Breast epithelium (tissue), 4 donors: Measurements from ENCODE around the gene ID1. TPM values are rescaled to one million over a fixed set of nuclear protein-coding genes. Genes with fewer than 3 reads are reported as not detected.

Experiments
- DNase-seq, 2 donors: peaks; one replicate each; pipeline ENCODE4 v3.0.0-alpha.2; 2019; ENCODE audit warnings: low spot score in 2 of 2
- H3K27ac ChIP-seq, 2 donors: fragments of 200-600 bp; sonication (generic) in 1 of 2; one replicate each; pipeline ENCODE4 v1.5.1; 2016 to 2019; ENCODE audit warnings: mild to moderate bottlenecking in 1 of 2
- H3K27me3 ChIP-seq, 2 donors: fragments of 200-600 bp; sonication (generic) in 1 of 2; one replicate each; pipeline versions ENCODE4 v1.5.1 to v1.6.0; 2017 to 2019; ENCODE audit warnings: control low read depth in 1 of 2, mild to moderate bottlenecking in 1 of 2
- H3K36me3 ChIP-seq: fragments of 200-600 bp; one replicate; pipeline ENCODE4 v1.5.1; 2019
- H3K4me1 ChIP-seq, 2 donors: fragments of 200-600 bp; sonication (generic); one replicate each; pipeline ENCODE4 v1.5.1; 2016 to 2019; ENCODE audit warnings: control low read depth in 1 of 2
- H3K4me3 ChIP-seq, 3 donors: fragments of 200-600 bp; sonication (generic); 1 replicate in 2 of 3; 2 replicates in 1 of 3; pipeline ENCODE4 v1.5.1; 2016 to 2019; ENCODE audit warnings: mild to moderate bottlenecking in 3 of 3, moderate library complexity in 2 of 3
- H3K9me3 ChIP-seq, 2 donors: fragments of 200-600 bp; sonication (generic) in 1 of 2; one replicate each; pipeline ENCODE4 v1.5.1; 2016 to 2019; ENCODE audit warnings: control low read depth in 1 of 2
- POLR2A ChIP-seq: fragments of 450-650 bp; IDR thresholded peaks from one replicate; pipeline ENCODE4 v1.6.1; 2016; ENCODE audit warnings: antibody characterized with exemption, mild to moderate bottlenecking, moderate library complexity
- POLR2AphosphoS5 ChIP-seq, 3 donors: sonication (generic); formaldehyde crosslinking; IDR thresholded peaks; one replicate each; pipeline ENCODE4 v1.6.1; 2017; ENCODE audit warnings: antibody characterized with exemption in 3 of 3
- intact Hi-C: fragments of 100-400 bp; cut with DNase I; formaldehyde crosslinking; loops from one replicate; pipeline ENCODE4 v1.15.1; 2023; ENCODE audit warnings: low total_unique reads
- total RNA-seq, 3 donors: library from RNA; depleted of rRNA; stranded (reverse); fragments of >200 nt; gene quantifications; one replicate each; pipeline ENCODE4 v1.1.0, GENCODE V29; 2016
- TF ChIP-seq, protein P1 (sequence below), 3 donors: fragments of 450-650 bp; IDR thresholded peaks; one replicate each; pipeline ENCODE4 v1.5.1; 2016 to 2017; ENCODE audit warnings: antibody characterized with exemption in 3 of 3, mild to moderate bottlenecking in 3 of 3, moderate library complexity in 3 of 3

The ID1 gene
- total RNA-seq, 3 donors from 2014 or later, result 156 to 407 (median 270) TPM

GRCh38 chr20:31580706-31581105, 24.4 kb upstream of the ID1 start:
- no peaks in the 10 kb centered on the region for H3K36me3 ChIP-seq
- TF ChIP-seq POLR2A (no peak), POLR2AphosphoS5 (IDR thresholded peaks at IDR 0.05) (no peak)
- TF ChIP-seq, protein P1, sequence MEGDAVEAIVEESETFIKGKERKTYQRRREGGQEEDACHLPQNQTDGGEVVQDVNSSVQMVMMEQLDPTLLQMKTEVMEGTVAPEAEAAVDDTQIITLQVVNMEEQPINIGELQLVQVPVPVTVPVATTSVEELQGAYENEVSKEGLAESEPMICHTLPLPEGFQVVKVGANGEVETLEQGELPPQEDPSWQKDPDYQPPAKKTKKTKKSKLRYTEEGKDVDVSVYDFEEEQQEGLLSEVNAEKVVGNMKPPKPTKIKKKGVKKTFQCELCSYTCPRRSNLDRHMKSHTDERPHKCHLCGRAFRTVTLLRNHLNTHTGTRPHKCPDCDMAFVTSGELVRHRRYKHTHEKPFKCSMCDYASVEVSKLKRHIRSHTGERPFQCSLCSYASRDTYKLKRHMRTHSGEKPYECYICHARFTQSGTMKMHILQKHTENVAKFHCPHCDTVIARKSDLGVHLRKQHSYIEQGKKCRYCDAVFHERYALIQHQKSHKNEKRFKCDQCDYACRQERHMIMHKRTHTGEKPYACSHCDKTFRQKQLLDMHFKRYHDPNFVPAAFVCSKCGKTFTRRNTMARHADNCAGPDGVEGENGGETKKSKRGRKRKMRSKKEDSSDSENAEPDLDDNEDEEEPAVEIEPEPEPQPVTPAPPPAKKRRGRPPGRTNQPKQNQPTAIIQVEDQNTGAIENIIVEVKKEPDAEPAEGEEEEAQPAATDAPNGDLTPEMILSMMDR (IDR thresholded peaks at IDR 0.05), result no peak
- H3K9me3 ChIP-seq, result no peaks in the 10 kb centered on the region
- H3K27me3 ChIP-seq, result no peaks in the 10 kb centered on the region
- DNase-seq, result no peak
- H3K27ac ChIP-seq, result no peak overlapping the region
- H3K4me3 ChIP-seq, result no peak overlapping the region
- H3K4me1 ChIP-seq, result no peaks in the 10 kb centered on the region
- intact Hi-C loops, result no loop called here

DNA sequence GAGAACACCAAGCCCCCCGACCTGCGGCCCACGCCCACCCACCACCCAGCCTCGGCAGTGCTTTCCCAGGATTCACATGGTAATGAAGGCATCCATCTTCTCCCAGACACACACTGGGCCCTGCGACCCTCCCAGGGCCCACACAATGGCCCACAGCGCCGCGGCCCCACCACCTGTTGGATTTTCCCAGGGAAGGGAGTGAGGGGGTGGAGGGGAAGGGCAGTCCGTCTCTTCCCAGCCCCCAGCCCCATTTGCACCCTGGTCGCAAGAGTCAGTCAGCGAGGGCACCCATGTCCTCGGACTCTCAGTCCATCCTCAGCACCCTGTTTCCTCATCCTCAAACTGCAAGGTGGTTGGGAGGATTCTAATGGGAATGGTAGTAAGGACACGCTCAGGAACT, 23.7 kb upstream of the ID1 start:
- intact Hi-C loops, result no loop called here
- Histone ChIP-seq H3K9me3 (no peaks in the 10 kb centered on the region), H3K4me3 (no peak overlapping the region), H3K27me3 (no peaks in the 10 kb centered on the region), H3K36me3 (no peaks in the 10 kb centered on the region), H3K4me1 (no peaks in the 10 kb centered on the region), H3K27ac (no peak overlapping the region)
- DNase-seq, result no peak
- TF ChIP-seq POLR2A, result no peak

GRCh38 chr20:31587545-31588389, 17.3 kb upstream of the ID1 start:
- Histone ChIP-seq H3K27me3 (no peaks in the 10 kb centered on the region), H3K9me3 (no peaks in the 10 kb centered on the region), H3K36me3 (no peaks in the 10 kb centered on the region), H3K4me3 (peak overlapping the region; percentile 42 to 80 (median 59)), H3K4me1 (no peaks in the 10 kb centered on the region), H3K27ac (peak overlapping the region; percentile 58 to 89)
- no peak for TF ChIP-seq POLR2AphosphoS5 (IDR thresholded peaks at IDR 0.05)
- TF ChIP-seq POLR2A, result no peak
- TF ChIP-seq, protein P1 (IDR thresholded peaks at IDR 0.05), result no peak
- intact Hi-C loops, result no loop called here
- no peak for DNase-seq

GRCh38 chr20:31590717-31591225, 14.3 kb upstream of the ID1 start:
- intact Hi-C loops, result no loop called here
- H3K27me3 ChIP-seq, result no peaks in the 10 kb centered on the region
- H3K27ac ChIP-seq, result peak overlapping the region in 1 of 2 donors; percentile 43
- no peak overlapping the region for H3K4me3 ChIP-seq
- H3K9me3 ChIP-seq, result no peaks in the 10 kb centered on the region
- DNase-seq, result no peak
- TF ChIP-seq, protein P1 (IDR thresholded peaks at IDR 0.05), result no peak
- TF ChIP-seq POLR2A, result no peak
- no peak for TF ChIP-seq POLR2AphosphoS5 (IDR thresholded peaks at IDR 0.05)
- H3K36me3 ChIP-seq, result no peaks in the 10 kb centered on the region
- H3K4me1 ChIP-seq, result no peaks in the 10 kb centered on the region

GRCh38 chr20:31593221-31594001, 11.7 kb upstream of the ID1 start:
- Histone ChIP-seq H3K4me3 (no peak overlapping the region), H3K27me3 (no peaks in the 10 kb centered on the region), H3K4me1 (no peaks in the 10 kb centered on the region), H3K9me3 (no peaks in the 10 kb centered on the region), H3K27ac (peak overlapping the region in 1 of 2 donors; percentile 75), H3K36me3 (no peaks in the 10 kb centered on the region)
- peak; percentile 54 to 64 for DNase-seq
- TF ChIP-seq POLR2A (no peak), POLR2AphosphoS5 (IDR thresholded peaks at IDR 0.05) (no peak)
- TF ChIP-seq, protein P1 (IDR thresholded peaks at IDR 0.05), result no peak
- intact Hi-C loops, result no loop called here
